Cardiac muscle cell (in vitro differentiated cells and primary cell): ENCODE measurements around the gene CDH23. TPM values are rescaled to one million over a fixed set of nuclear protein-coding genes. Genes with fewer than 3 reads are reported as not detected.

Experiments
- DNase-seq, 2 donors: peaks; one replicate each; pipeline versions ENCODE4 v3.0.0 to v3.0.0-alpha.2; 2010 to 2017; ENCODE audit warnings: low read depth in 1 of 2, low spot score in 1 of 2
- H3K27ac ChIP-seq: fragments of 200-600 bp; sonication (generic); 2 replicates; pipeline ENCODE4 v1.5.1; 2016
- H3K27me3 ChIP-seq: fragments of 200-600 bp; sonication (generic); 2 replicates; pipeline ENCODE4 v1.6.0; 2016; ENCODE audit warnings: control low read depth
- H3K36me3 ChIP-seq: fragments of 200-600 bp; sonication (generic); 2 replicates; pipeline ENCODE4 v1.5.1; 2016; ENCODE audit warnings: control low read depth
- H3K4me1 ChIP-seq: fragments of 200-600 bp; sonication (generic); 2 replicates; pipeline ENCODE4 v1.8.1; 2017; ENCODE audit warnings: low read depth, mild to moderate bottlenecking, mixed run types
- H3K4me3 ChIP-seq: fragments of 200-600 bp; sonication (generic); 2 replicates; pipeline ENCODE4 v1.5.1; 2016; ENCODE audit warnings: mild to moderate bottlenecking
- H3K9me3 ChIP-seq: fragments of 200-600 bp; sonication (generic); 2 replicates; pipeline ENCODE4 v1.5.1; 2017; ENCODE audit warnings: low read depth, mild to moderate bottlenecking, control low read depth
- CTCF ChIP-seq: IDR thresholded peaks from 2 replicates; pipeline ENCODE4 v1.5.1; 2012; ENCODE audit warnings: low read depth, mild to moderate bottlenecking, low read length
- polyA plus RNA-seq: library from polyadenylated mRNA; unstranded; fragments of >200 nt; fragmentation: Nextera tagmentation; extraction: Ambion mirVana; gene quantifications from 2 replicates; pipeline ENCODE4 v1.2.1, GENCODE V29; 2016
- total RNA-seq: library from RNA; depleted of rRNA; stranded (reverse); fragments of >200 nt; gene quantifications from 2 replicates; pipeline ENCODE4 v1.2.3, GENCODE V29; 2016

CDH23 gene
- total and polyA plus RNA-seq, 2 experiments from 2014 or later: 0.05 to 0.51 TPM

GRCh38 chr10:71828702-71829101, 432.0 kb downstream of the CDH23 start:
- H3K4me1 ChIP-seq: no peaks in the 10 kb centered on the region
- DNase-seq: no peak
- H3K27ac ChIP-seq: no peak overlapping the region
- TF ChIP-seq CTCF: no peak
- peaks cover 63% of the 10 kb centered on the region for H3K36me3 ChIP-seq
- no peaks in the 10 kb centered on the region for H3K9me3 ChIP-seq
- no peak overlapping the region for H3K4me3 ChIP-seq
- H3K27me3 ChIP-seq: no peaks in the 10 kb centered on the region

GRCh38 chr10:71829171-71829570, 432.5 kb downstream of the CDH23 start:
- no peak for TF ChIP-seq CTCF
- no peaks in the 10 kb centered on the region for H3K27me3 ChIP-seq
- H3K4me1 ChIP-seq: no peaks in the 10 kb centered on the region
- peak in 1 of 2 donors; percentile 32 for DNase-seq
- peaks cover 60% of the 10 kb centered on the region for H3K36me3 ChIP-seq
- H3K9me3 ChIP-seq: no peaks in the 10 kb centered on the region
- H3K4me3 ChIP-seq: no peak overlapping the region
- no peak overlapping the region for H3K27ac ChIP-seq

GRCh38 chr10:71829896-71830295, 433.2 kb downstream of the CDH23 start:
- no peaks in the 10 kb centered on the region for H3K9me3 ChIP-seq
- no peak overlapping the region for H3K27ac ChIP-seq
- no peaks in the 10 kb centered on the region for H3K4me1 ChIP-seq
- no peak for DNase-seq
- TF ChIP-seq CTCF: no peak
- no peak overlapping the region for H3K4me3 ChIP-seq
- no peaks in the 10 kb centered on the region for H3K27me3 ChIP-seq
- peaks cover 53% of the 10 kb centered on the region for H3K36me3 ChIP-seq

GRCh38 chr10:71830726-71831125, 434.0 kb downstream of the CDH23 start:
- Histone ChIP-seq H3K27ac (no peak overlapping the region), H3K27me3 (no peaks in the 10 kb centered on the region), H3K4me3 (no peak overlapping the region), H3K9me3 (no peaks in the 10 kb centered on the region), H3K36me3 (peaks cover 45% of the 10 kb centered on the region), H3K4me1 (no peaks in the 10 kb centered on the region)
- no peak for DNase-seq
- no peak for TF ChIP-seq CTCF

- Histone ChIP-seq H3K36me3 (peaks cover 33% of the 10 kb centered on the region), H3K27ac (no peak overlapping the region), H3K27me3 (no peaks in the 10 kb centered on the region), H3K9me3 (no peaks in the 10 kb centered on the region), H3K4me1 (peaks cover 9% of the 10 kb centered on the region), H3K4me3 (no peak overlapping the region)
- no peak for DNase-seq
- TF ChIP-seq CTCF: no peak
These were observed 435.2 kb downstream of the CDH23 start for GRCh38 chr10:71831646-71832552.
